ENCODE results near the gene PPP1R3E.
"Not testable (repeated sequence)": the region's sequence is repeated elsewhere in the genome, so short reads cannot be mapped to it uniquely, and the experiment has no call there.

Gene PPP1R3E, protein sequence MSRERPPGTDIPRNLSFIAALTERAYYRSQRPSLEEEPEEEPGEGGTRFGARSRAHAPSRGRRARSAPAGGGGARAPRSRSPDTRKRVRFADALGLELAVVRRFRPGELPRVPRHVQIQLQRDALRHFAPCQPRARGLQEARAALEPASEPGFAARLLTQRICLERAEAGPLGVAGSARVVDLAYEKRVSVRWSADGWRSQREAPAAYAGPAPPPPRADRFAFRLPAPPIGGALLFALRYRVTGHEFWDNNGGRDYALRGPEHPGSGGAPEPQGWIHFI

DNA sequence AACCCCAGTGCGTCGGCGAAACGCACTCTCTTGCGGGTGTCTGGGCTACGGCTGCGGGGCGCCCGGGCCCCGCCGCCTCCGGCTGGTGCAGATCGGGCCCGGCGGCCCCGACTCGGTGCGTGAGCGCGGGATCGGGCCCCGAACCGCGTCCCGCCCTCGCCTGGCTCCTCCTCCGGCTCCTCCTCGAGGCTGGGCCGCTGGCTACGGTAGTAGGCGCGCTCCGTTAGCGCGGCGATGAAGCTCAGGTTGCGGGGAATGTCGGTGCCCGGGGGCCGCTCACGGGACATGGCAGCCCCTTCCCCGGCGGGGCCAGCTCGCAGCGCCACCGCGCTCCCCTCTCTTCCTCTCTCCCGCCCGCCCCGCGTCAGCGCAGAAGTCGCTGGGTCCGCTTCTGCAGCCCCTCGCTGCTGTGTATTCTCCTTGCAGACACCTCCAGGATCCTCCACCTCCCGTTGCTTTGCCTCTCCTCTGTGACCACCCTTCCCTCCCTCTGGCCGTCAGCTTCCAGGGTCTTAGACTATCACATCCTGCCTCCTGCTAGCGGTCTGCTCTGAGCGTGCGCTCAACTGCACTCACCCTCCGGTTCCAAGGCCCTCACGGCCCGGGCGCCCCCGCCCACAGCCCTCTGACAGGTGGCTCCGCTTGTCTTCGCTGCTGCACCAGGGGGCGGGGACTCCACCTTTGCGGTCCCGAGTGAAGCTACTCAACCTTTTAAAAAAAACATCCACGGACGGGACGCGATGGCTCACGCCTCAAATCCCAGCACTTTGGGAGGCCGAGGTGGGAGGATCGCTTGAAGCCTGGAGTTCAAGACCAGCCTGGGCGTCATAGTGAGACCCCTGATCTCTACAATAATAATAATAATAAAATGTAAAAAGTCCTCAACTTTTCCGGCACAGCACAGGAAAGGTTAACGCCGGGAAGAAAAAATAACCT, at the start of gene PPP1R3E:
TSS of gene PPP1R3E (minus strand) at position 570 of the 936 bp plus-strand sequence. CDS start at position 287, 283 bp downstream.
- DNase-seq (ENCODE audit: extremely low read depth in 1 of 2, low read depth in 1 of 2): peak; percentile 60 to 79

GRCh38 chr14:23351681-23352505, 49.2 kb upstream of the PPP1R3E start:
- no peak for DNase-seq (ENCODE audit: extremely low read depth in 1 of 2, low read depth in 1 of 2)

DNA sequence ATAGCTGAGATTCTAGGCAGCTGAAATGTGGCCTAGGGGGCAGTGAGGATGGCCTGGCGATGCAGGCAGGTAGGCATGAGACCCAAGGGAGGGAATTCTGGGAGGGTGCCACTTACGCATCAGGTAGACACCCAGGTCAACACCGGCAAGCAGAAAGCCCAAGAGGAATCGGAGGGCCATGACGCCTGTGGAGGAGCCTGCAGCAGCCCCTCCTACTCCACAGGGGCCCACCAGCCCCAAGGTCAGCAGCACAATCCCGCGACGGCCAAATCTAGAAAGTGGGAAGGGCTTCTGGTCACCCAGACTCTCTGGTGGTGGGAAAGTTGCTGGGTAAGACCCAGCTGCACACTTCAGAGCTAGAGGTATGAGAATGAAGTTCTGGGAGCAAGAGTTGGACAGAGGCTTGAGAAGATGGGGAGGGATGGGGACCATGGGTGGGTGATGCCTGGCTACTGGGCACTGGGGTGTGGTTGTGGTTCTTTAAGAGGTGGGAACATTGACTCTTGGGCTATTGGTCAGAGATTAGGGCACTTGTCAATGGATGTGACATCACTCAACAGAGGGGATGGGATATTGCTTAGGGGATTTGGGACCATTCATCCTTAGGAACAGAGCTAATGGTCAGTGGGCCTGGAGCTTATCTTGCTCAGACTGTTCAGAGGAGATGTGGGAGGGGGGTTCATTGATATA, 46.6 kb upstream of the PPP1R3E start:
- DNase-seq (ENCODE audit: extremely low read depth in 1 of 2, low read depth in 1 of 2): no peak

DNA sequence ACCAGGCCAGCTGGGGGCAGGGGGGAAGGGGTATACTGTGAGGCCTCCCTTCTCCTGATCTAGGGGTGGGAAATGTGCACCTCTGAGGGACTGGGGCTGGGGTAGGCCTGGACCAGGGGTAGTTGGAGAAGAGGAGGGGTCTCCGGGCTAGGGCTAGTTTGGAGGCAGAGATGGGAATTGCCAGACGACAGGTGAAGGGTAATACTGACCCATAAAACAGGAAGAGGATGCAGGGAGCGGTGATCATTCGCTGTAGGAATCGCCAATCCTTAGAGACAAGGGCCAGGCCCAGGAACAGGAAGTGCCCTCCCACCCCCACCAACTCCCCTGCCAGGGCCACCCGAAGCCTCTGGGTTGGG, 45.6 kb upstream of the PPP1R3E start:
- DNase-seq (ENCODE audit: extremely low read depth in 1 of 2, low read depth in 1 of 2): no peak

GRCh38 chr14:23347406-23348296, 45.0 kb upstream of the PPP1R3E start:
- no peak for DNase-seq (ENCODE audit: extremely low read depth in 1 of 2, low read depth in 1 of 2)

DNA sequence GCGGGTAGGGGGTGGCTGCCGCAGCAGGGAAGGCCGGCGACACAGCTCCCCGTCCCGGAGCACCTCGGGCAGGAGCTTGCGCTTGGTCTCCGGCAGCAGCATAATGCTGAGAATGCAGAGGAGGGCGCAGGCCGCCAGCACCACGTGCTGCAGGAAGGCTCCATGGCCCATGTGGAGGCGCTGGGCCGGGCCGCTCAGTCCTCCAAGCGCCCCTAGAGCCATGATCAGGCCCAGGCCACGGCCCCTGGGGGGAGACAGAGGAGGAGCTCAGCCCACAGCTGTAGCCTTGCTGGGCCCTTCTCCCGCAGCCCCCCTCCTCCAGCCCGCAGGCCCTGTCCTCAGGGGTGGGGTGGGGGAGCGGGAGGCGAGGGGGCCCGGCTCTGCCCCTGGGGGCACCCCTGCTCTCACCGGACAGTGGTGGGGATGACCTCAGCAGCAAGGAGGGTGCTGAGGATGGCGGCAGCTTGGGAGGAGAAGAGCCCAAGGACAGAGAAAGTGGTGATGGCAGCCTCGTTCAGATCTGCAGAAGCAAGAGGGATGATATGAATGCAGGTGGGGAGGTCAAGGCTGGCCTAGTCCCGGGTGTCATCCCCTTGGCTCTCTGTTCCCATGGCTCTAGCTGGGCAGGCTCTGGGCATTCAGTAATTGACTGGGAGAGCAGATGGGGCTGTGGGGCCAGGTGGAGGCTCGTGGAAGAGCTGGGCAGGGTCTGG, 44.2 kb upstream of the PPP1R3E start:
- no peak for DNase-seq (ENCODE audit: extremely low read depth in 1 of 2, low read depth in 1 of 2)

- DNase-seq (ENCODE audit: extremely low read depth in 1 of 2, low read depth in 1 of 2): no peak
Observed at GRCh38 chr14:23345987-23346692, 43.5 kb upstream of the PPP1R3E start.

- no peak for DNase-seq (ENCODE audit: extremely low read depth in 1 of 2, low read depth in 1 of 2)
Observed at GRCh38 chr14:23344481-23344880, 41.8 kb upstream of the PPP1R3E start.

- no peak for DNase-seq (ENCODE audit: extremely low read depth in 1 of 2, low read depth in 1 of 2)
Observed at GRCh38 chr14:23339506-23340268, 37.0 kb upstream of the PPP1R3E start.

DNA sequence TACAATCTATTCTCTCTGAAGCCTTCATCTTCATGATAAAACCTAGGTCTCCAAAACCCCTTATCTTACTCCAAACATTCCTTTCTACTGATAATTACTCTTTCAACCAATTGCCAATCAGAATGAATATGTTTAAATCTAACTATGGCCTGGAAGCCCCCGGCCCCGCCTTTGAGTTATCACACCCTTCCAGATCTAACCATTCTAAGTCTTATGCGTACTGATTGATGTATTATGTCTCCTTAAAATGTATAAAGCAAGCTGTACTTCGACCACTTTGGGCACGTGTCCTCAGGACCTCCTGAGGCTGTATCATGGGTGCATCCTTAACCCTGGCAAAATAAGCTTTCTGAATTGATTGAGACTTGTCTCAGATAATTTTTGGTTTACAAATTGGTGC, 33.0 kb upstream of the PPP1R3E start:
- DNase-seq (ENCODE audit: extremely low read depth in 1 of 2, low read depth in 1 of 2): no peak

- peak; percentile 35 to 45 for DNase-seq (ENCODE audit: extremely low read depth in 1 of 2, low read depth in 1 of 2)
Observed at GRCh38 chr14:23327947-23328744, 25.5 kb upstream of the PPP1R3E start.

- no peak for DNase-seq (ENCODE audit: extremely low read depth in 1 of 2, low read depth in 1 of 2)
Observed at GRCh38 chr14:23326491-23327332, 24.1 kb upstream of the PPP1R3E start.

GRCh38 chr14:23325746-23326145, 23.1 kb upstream of the PPP1R3E start:
- not testable (repeated sequence) for DNase-seq (ENCODE audit: extremely low read depth in 1 of 2, low read depth in 1 of 2)

GRCh38 chr14:23324993-23325392, 22.3 kb upstream of the PPP1R3E start:
- DNase-seq (ENCODE audit: extremely low read depth in 1 of 2, low read depth in 1 of 2): no peak

DNA sequence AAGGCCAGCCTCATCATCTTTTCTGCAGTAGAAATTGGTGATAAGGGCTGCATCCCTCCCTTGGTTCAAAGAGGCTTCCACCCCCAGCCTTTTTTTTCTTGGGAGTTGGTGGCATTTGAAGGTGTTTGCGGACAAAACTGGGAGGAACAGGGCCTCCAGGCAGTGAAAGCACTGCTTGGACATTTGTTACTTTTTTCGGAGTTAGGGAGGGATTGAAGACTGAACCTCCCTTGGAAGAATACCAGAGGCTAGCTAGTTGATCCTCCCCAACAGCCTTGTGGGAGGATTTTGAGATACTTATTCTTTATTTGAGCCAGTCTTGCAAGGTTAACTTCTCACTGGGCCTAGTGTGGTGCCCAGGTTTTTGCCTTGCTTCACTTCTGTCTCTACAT, 21.8 kb upstream of the PPP1R3E start:
- DNase-seq (ENCODE audit: extremely low read depth in 1 of 2, low read depth in 1 of 2): no peak
